Heart right ventricle (tissue), 16 donors: ENCODE measurements around the gene ZDHHC21. TPM values are rescaled to one million over a fixed set of nuclear protein-coding genes. Genes with fewer than 3 reads are reported as not detected.

Experiments used
- ATAC-seq, 8 donors: fragments of 200-7000 bp; cut with Tn5 transposase; one replicate each; pipeline ENCODE4 v1.9.1; 2020; ENCODE audit warnings: mild to moderate bottlenecking in 8 of 8, moderate library complexity in 8 of 8, moderate number of reproducible peaks in 1 of 8
- DNase-seq, 2 donors: peaks; one replicate each; pipeline ENCODE4 v3.0.0-alpha.2; 2020
- H3K27ac ChIP-seq, 10 donors: fragments of 200-600 bp; sonication (generic) in 2 of 10; one replicate each; pipeline versions ENCODE4 v1.5.0 to v1.8.0; 2020 to 2022; ENCODE audit warnings: mild to moderate bottlenecking in 3 of 10
- H3K27me3 ChIP-seq, 7 donors: fragments of 200-600 bp; one replicate each; pipeline ENCODE4 v1.8.0; 2021 to 2022; ENCODE audit warnings: mild to moderate bottlenecking in 2 of 7
- H3K36me3 ChIP-seq, 9 donors: fragments of 200-600 bp; sonication (generic) in 1 of 9; one replicate each; pipeline versions ENCODE4 v1.5.0 to v1.8.0; 2020 to 2022; ENCODE audit warnings: mild to moderate bottlenecking in 2 of 9
- H3K4me1 ChIP-seq, 9 donors: fragments of 200-600 bp; sonication (generic) in 1 of 9; one replicate each; pipeline versions ENCODE4 v1.5.0 to v1.8.0; 2020 to 2022; ENCODE audit warnings: mild to moderate bottlenecking in 4 of 9
- H3K4me3 ChIP-seq, 10 donors: fragments of 200-600 bp; sonication (generic) in 2 of 10; one replicate each; pipeline versions ENCODE4 v1.5.0 to v1.8.0; 2020 to 2022; ENCODE audit warnings: mild to moderate bottlenecking in 7 of 10, moderate library complexity in 2 of 10
- H3K9me3 ChIP-seq, 11 donors: fragments of 200-600 bp in 10 of 11; sonication (generic) in 2 of 11; one replicate each; pipeline versions ENCODE4 v1.5.0 to v1.8.0; 2013 to 2022; ENCODE audit warnings: mild to moderate bottlenecking in 2 of 11, control low read depth in 1 of 11, moderate library complexity in 1 of 11
- WGBS, 2 donors: extraction: QIAGEN DNeasy Blood & Tissue Kit; methylation state at CpG; one replicate each; pipeline ENCODE4 v1.1.7; 2013; ENCODE audit warnings: inconsistent platforms in 1 of 2; 5-methylcytosine and 5-hydroxymethylcytosine counted together
- intact Hi-C, 10 donors: fragments of 100-400 bp; cut with DNase I; formaldehyde crosslinking; loops; one replicate each; pipeline versions ENCODE4 v1.11.1 to v1.14.2; 2022
- polyA plus RNA-seq, 2 donors: library from polyadenylated mRNA; stranded (reverse); fragments of 200-250 nt; gene quantifications; one replicate each; pipeline ENCODE4 v1.2.3, GENCODE V29; 2013
- total RNA-seq, 10 donors: library from RNA; stranded (reverse); fragmentation: NEBNext Ultra II Directional in 3 of 10; extraction: Animal tissue kit (Norgen Biotek cat#: 25700) in 3 of 10; gene quantifications; one replicate each; pipeline versions ENCODE4 v1.2.1 to v1.2.4, GENCODE V29; 2021 to 2023
- TF ChIP-seq, protein P1 (sequence below), 9 donors: fragments of 200-600 bp; sonication (generic) in 2 of 9; IDR thresholded peaks; one replicate each; pipeline versions ENCODE4 v1.5.0 to v1.8.0; 2021 to 2022; ENCODE audit warnings: antibody characterized with exemption in 9 of 9, mild to moderate bottlenecking in 5 of 9, moderate library complexity in 1 of 9
- donor health status: Arrhythmogenic right ventricular cardiomyopathy.
- donor health status: ischemic (EF 13 %, LVEDD 7.1; RV severe dilation, severe dysfunction).
- donor health status: healthy with polysubstance abuse.
- donor health status: DM: no; HTN: yes; CAD: no.
- donor health status: DM: no; HTN: no; CAD: no.
- donor health status: ischemic (EF 25% LVEDD 6.9; RV normal size, moderate dysfunction).
- donor health status: ischemic (EF 25% LVEDD 5.7; RV mildly dilated, moderate dysfunction).
- donor health status: healthy.
- donor health status: DM: yes; HTN: yes; CAD: no.
- donor health status: Ischemic cardiomyopathy.
- donor health status: ischemic (EF 35%, LVEDD 5.7; RV mildly dilated, moderate dysfunction).
- donor health status: nonischemic (EF 11% LVEDD 7.7; RV severe dilation, severe dysfunction).
- donor health status: DM: yes; HTN: yes; CAD: no.
- donor health status: PGD.
- donor health status: ischemic (EF 29% LVEDD 5.4; RV normal size, mild dysfunction).
- donor health status: nonischemic (EF 23%, LVEDD 6.1; RV moderate dilation, normal function).

The ZDHHC21 gene
- total and polyA plus RNA-seq, 12 donors = 1.9 to 8.4 (median 7.2) TPM

- DNase-seq = no peak
- TF ChIP-seq, protein P1, sequence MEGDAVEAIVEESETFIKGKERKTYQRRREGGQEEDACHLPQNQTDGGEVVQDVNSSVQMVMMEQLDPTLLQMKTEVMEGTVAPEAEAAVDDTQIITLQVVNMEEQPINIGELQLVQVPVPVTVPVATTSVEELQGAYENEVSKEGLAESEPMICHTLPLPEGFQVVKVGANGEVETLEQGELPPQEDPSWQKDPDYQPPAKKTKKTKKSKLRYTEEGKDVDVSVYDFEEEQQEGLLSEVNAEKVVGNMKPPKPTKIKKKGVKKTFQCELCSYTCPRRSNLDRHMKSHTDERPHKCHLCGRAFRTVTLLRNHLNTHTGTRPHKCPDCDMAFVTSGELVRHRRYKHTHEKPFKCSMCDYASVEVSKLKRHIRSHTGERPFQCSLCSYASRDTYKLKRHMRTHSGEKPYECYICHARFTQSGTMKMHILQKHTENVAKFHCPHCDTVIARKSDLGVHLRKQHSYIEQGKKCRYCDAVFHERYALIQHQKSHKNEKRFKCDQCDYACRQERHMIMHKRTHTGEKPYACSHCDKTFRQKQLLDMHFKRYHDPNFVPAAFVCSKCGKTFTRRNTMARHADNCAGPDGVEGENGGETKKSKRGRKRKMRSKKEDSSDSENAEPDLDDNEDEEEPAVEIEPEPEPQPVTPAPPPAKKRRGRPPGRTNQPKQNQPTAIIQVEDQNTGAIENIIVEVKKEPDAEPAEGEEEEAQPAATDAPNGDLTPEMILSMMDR (IDR thresholded peaks at IDR 0.05) = no peak
These were observed 131.3 kb downstream of the ZDHHC21 start for GRCh38 chr9:14561929-14562405.

More at GRCh38 chr9:14561929-14562405, 131.3 kb downstream of the ZDHHC21 start:
- ATAC-seq = no peak
- Histone ChIP-seq H3K27ac (no peak overlapping the region), H3K4me3 (no peak overlapping the region), H3K4me1 (no peaks in the 10 kb centered on the region), H3K36me3 (no peaks in the 10 kb centered on the region), H3K27me3 (no peaks in the 10 kb centered on the region), H3K9me3 (peaks cover 0 to 3% (median 0%) of the 10 kb centered on the region in 11 donors)
- 54 to 62% methylated on average over 9 of the region's 9 CpGs for WGBS, 2 donors
- intact Hi-C loops = loop anchor here in 1 of 10 donors (10.0 kb wide), 1 partner anchor 97 kb away; no protein-coding TSS in a partner anchor

Other genes with a start within 250 kb of the ZDHHC21 start
- under 1 TPM in 2 of 10 donors, not detected in 8; 0.30 to 0.35 TPM for gene CER1, start 29.3 kb upstream of the ZDHHC21 start, total RNA-seq
- not detected for gene CER1, start 29.3 kb upstream of the ZDHHC21 start, polyA plus RNA-seq
- 1 to 10 TPM; 1.1 to 5.9 (median 3.2) TPM for gene FREM1, start 217.0 kb upstream of the ZDHHC21 start, total RNA-seq
- gene FREM1, start 217.0 kb upstream of the ZDHHC21 start, polyA plus RNA-seq = 1 to 10 TPM in 1 of 2 donors, under 1 TPM in 1; 0.59 to 1.9 TPM